Neural cell (in vitro differentiated cells): Measurements from ENCODE around the gene GRM2. TPM values are rescaled to one million over a fixed set of nuclear protein-coding genes. Genes with fewer than 3 reads are reported as not detected.

Experiments
- H2AFZ ChIP-seq: fragments of 200-600, 300-800 bp; sonication (generic), shearing (Covaris generic); 2 replicates; pipeline ENCODE4 v1.6.0; 2014; ENCODE audit warnings: low read depth, mild to moderate bottlenecking, antibody characterized with exemption, low read length, moderate library complexity
- H3F3A ChIP-seq: fragments of 200-600 bp; shearing (Covaris generic); 2 replicates; pipeline ENCODE4 v1.6.1; 2016; ENCODE audit warnings: mild to moderate bottlenecking, moderate library complexity, mixed read lengths, antibody characterized with exemption, low read length; ENCODE audit not compliant: insufficient read depth, poor library complexity, severe bottlenecking
- H3K27ac ChIP-seq: fragments of 200-600, 300-800 bp; sonication (generic), shearing (Covaris generic); 2 replicates; pipeline ENCODE4 v1.5.1; 2014; ENCODE audit warnings: mild to moderate bottlenecking, low read length, moderate library complexity
- H3K27me3 ChIP-seq: fragments of 300-800, 200-600 bp; sonication (generic), shearing (Covaris generic); 2 replicates; pipeline ENCODE4 v1.6.0; 2014; ENCODE audit warnings: mild to moderate bottlenecking, low read depth, low read length, moderate library complexity; ENCODE audit not compliant: insufficient read depth
- H3K36me3 ChIP-seq: fragments of 300-800, 200-600 bp; sonication (generic), shearing (Covaris generic); 2 replicates; pipeline ENCODE4 v1.5.1; 2014; ENCODE audit warnings: mild to moderate bottlenecking, antibody characterized with exemption, low read length, moderate library complexity; ENCODE audit not compliant: insufficient read depth
- H3K4me2 ChIP-seq: fragments of 300-800, 200-600 bp; sonication (generic), shearing (Covaris generic); 2 replicates; pipeline ENCODE4 v1.6.0; 2014; ENCODE audit warnings: mild to moderate bottlenecking, low read length
- H3K4me3 ChIP-seq: fragments of 300-800, 200-600 bp; sonication (generic), shearing (Covaris generic); 2 replicates; pipeline ENCODE4 v1.5.1; 2014; ENCODE audit warnings: mild to moderate bottlenecking, low read length, moderate library complexity
- H3K79me2 ChIP-seq: fragments of 200-600 bp; shearing (Covaris generic); replicated peaks from 2 replicates; pipeline ENCODE4 v1.6.0; 2014; ENCODE audit warnings: mild to moderate bottlenecking, low read length, moderate library complexity; ENCODE audit not compliant: insufficient read depth
- H3K9ac ChIP-seq: fragments of 300-800, 200-600 bp; sonication (generic), shearing (Covaris generic); 2 replicates; pipeline ENCODE4 v1.6.1; 2016; ENCODE audit warnings: mild to moderate bottlenecking, low read length, mixed read lengths
- H3K9me2 ChIP-seq: fragments of 200-600 bp; shearing (Covaris generic); 2 replicates; pipeline ENCODE4 v1.6.1; 2016; ENCODE audit warnings: mild to moderate bottlenecking, low read length, mixed read lengths; ENCODE audit not compliant: insufficient read depth
- H3K9me3 ChIP-seq: fragments of 200-600, 300-800 bp; sonication (generic), shearing (Covaris generic); 2 replicates; pipeline ENCODE4 v1.6.1; 2016; ENCODE audit warnings: mild to moderate bottlenecking, mixed run types, low read length, moderate library complexity, mixed read lengths
- H4K20me1 ChIP-seq: fragments of 200-600 bp; shearing (Covaris generic); 2 replicates; pipeline ENCODE4 v1.6.1; 2016; ENCODE audit warnings: mild to moderate bottlenecking, mixed run types; ENCODE audit not compliant: insufficient read depth
- EP300 ChIP-seq: fragments of 450-650 bp; conservative IDR thresholded peaks from 2 replicates; pipeline ENCODE4 v1.6.1; 2014; ENCODE audit warnings: antibody characterized with exemption, mild to moderate bottlenecking, moderate library complexity; ENCODE audit not compliant: poor library complexity, severe bottlenecking
- EZH2 ChIP-seq: fragments of 200-600, 300-800 bp; shearing (Covaris generic), sonication (generic); IDR thresholded peaks from 2 replicates; pipeline ENCODE4 v1.6.1; 2014; ENCODE audit warnings: antibody characterized with exemption, low read length, borderline replicate concordance, mild to moderate bottlenecking; ENCODE audit not compliant: insufficient read depth, poor library complexity, severe bottlenecking
- MXI1 ChIP-seq: fragments of 450-650 bp; conservative IDR thresholded peaks from 2 replicates; pipeline ENCODE4 v1.6.1; 2014; ENCODE audit warnings: antibody characterized with exemption, mild to moderate bottlenecking; ENCODE audit not compliant: poor library complexity, severe bottlenecking
- POLR2AphosphoS5 ChIP-seq: IDR thresholded peaks from 2 replicates; pipeline ENCODE4 v1.6.1; 2012
- RAD21 ChIP-seq: fragments of 450-650 bp; conservative IDR thresholded peaks from 2 replicates; pipeline ENCODE4 v1.6.1; 2014; ENCODE audit warnings: antibody characterized with exemption, mild to moderate bottlenecking, moderate library complexity
- SMC3 ChIP-seq: fragments of 450-650 bp; conservative IDR thresholded peaks from 2 replicates; pipeline ENCODE4 v1.6.1; 2014; ENCODE audit warnings: antibody characterized with exemption, mild to moderate bottlenecking, moderate library complexity; ENCODE audit not compliant: poor library complexity
- TAF1 ChIP-seq: IDR thresholded peaks from 2 replicates; pipeline ENCODE4 v1.6.1; 2012; ENCODE audit warnings: low read depth
- polyA plus RNA-seq: library from polyadenylated mRNA; depleted of rRNA; stranded (reverse); fragments of >200 nt; gene quantifications from 2 replicates; pipeline ENCODE4 v1.2.3, GENCODE V29; 2014
- TF ChIP-seq, protein P1 (sequence below): IDR thresholded peaks from 2 replicates; pipeline ENCODE4 v1.6.1; 2012; ENCODE audit warnings: borderline replicate concordance
- TF ChIP-seq, protein P2 (sequence below): fragments of 450-650 bp; IDR thresholded peaks from 2 replicates; pipeline ENCODE4 v1.5.1; 2014; ENCODE audit warnings: antibody characterized with exemption, mild to moderate bottlenecking, moderate library complexity; ENCODE audit not compliant: poor library complexity, severe bottlenecking

Gene GRM2
- polyA plus RNA-seq, 1 donor from 2014 or later: 9.1 TPM

DNA sequence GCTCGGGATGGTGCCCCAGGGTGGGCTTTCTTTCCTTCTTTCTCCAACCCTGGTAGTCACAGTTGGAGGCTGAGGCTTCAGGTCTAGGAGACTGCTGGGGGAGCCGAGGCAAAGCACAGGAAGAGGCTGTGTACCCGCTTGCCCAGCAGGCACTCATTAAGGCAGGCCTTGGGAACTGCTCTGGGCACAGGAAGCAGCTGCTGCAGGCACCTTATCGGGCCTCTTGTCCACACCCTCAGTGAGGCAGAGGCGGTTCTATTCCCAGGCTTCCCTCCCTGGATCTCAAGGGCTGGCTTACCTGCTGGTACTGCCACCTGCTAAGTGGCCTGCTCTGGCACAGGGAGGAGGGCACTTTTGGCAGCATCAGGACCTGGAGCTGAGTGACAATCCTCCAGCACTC is 15.8 kb upstream of the GRM2 start:
- Histone ChIP-seq H3K4me2 (no peak overlapping the region), H3K36me3 (no peaks in the 10 kb centered on the region), H3K9ac (no peak overlapping the region), H2AFZ (no peak overlapping the region), H3K9me3 (no peaks in the 10 kb centered on the region), H3K27me3 (no peaks in the 10 kb centered on the region), H3K9me2 (no peaks in the 10 kb centered on the region), H3F3A (no peaks in the 10 kb centered on the region), H4K20me1 (no peaks in the 10 kb centered on the region), H3K4me3 (no peak overlapping the region), H3K27ac (no peak overlapping the region), H3K79me2 (no peaks in the 10 kb centered on the region)
- TF ChIP-seq SMC3: no peak
- TF ChIP-seq MXI1: no peak
- TF ChIP-seq, protein P1, sequence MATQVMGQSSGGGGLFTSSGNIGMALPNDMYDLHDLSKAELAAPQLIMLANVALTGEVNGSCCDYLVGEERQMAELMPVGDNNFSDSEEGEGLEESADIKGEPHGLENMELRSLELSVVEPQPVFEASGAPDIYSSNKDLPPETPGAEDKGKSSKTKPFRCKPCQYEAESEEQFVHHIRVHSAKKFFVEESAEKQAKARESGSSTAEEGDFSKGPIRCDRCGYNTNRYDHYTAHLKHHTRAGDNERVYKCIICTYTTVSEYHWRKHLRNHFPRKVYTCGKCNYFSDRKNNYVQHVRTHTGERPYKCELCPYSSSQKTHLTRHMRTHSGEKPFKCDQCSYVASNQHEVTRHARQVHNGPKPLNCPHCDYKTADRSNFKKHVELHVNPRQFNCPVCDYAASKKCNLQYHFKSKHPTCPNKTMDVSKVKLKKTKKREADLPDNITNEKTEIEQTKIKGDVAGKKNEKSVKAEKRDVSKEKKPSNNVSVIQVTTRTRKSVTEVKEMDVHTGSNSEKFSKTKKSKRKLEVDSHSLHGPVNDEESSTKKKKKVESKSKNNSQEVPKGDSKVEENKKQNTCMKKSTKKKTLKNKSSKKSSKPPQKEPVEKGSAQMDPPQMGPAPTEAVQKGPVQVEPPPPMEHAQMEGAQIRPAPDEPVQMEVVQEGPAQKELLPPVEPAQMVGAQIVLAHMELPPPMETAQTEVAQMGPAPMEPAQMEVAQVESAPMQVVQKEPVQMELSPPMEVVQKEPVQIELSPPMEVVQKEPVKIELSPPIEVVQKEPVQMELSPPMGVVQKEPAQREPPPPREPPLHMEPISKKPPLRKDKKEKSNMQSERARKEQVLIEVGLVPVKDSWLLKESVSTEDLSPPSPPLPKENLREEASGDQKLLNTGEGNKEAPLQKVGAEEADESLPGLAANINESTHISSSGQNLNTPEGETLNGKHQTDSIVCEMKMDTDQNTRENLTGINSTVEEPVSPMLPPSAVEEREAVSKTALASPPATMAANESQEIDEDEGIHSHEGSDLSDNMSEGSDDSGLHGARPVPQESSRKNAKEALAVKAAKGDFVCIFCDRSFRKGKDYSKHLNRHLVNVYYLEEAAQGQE: no peak
- no peak for TF ChIP-seq EZH2
- no peak for TF ChIP-seq EP300
- no peak for TF ChIP-seq TAF1
- TF ChIP-seq, protein P2, sequence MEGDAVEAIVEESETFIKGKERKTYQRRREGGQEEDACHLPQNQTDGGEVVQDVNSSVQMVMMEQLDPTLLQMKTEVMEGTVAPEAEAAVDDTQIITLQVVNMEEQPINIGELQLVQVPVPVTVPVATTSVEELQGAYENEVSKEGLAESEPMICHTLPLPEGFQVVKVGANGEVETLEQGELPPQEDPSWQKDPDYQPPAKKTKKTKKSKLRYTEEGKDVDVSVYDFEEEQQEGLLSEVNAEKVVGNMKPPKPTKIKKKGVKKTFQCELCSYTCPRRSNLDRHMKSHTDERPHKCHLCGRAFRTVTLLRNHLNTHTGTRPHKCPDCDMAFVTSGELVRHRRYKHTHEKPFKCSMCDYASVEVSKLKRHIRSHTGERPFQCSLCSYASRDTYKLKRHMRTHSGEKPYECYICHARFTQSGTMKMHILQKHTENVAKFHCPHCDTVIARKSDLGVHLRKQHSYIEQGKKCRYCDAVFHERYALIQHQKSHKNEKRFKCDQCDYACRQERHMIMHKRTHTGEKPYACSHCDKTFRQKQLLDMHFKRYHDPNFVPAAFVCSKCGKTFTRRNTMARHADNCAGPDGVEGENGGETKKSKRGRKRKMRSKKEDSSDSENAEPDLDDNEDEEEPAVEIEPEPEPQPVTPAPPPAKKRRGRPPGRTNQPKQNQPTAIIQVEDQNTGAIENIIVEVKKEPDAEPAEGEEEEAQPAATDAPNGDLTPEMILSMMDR: no peak
- TF ChIP-seq RAD21: no peak
- no peak for TF ChIP-seq POLR2AphosphoS5

DNA sequence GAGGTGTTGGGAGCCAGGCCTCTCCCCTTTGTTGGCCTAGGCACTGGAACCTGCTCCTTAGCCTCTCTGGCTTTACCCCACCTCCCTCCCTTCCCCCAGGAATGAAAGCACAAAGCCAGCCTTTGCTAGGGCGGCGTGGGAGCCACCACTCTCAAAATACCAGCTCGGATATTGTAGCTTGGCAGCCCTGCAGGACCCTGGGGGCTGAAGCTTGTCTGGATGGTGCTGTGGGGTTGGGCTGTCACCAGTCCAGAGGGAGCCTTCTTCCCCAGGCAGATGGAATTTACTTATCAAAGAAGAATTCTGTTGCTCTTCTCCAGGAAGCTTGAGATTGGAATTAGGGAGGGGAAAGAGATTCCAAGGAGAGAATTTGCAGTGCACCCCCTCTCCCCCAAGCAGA is 14.9 kb upstream of the GRM2 start:
- no peaks in the 10 kb centered on the region for H3K79me2 ChIP-seq
- no peaks in the 10 kb centered on the region for H3K9me3 ChIP-seq
- H3K9ac ChIP-seq: no peak overlapping the region
- no peaks in the 10 kb centered on the region for H3K36me3 ChIP-seq
- no peaks in the 10 kb centered on the region for H3F3A ChIP-seq
- no peak for TF ChIP-seq SMC3
- H3K27me3 ChIP-seq: no peaks in the 10 kb centered on the region
- H3K4me2 ChIP-seq: no peak overlapping the region
- no peak overlapping the region for H3K4me3 ChIP-seq
- no peaks in the 10 kb centered on the region for H3K9me2 ChIP-seq
- H4K20me1 ChIP-seq: no peaks in the 10 kb centered on the region
- no peak overlapping the region for H3K27ac ChIP-seq
- H2AFZ ChIP-seq: no peak overlapping the region

DNA sequence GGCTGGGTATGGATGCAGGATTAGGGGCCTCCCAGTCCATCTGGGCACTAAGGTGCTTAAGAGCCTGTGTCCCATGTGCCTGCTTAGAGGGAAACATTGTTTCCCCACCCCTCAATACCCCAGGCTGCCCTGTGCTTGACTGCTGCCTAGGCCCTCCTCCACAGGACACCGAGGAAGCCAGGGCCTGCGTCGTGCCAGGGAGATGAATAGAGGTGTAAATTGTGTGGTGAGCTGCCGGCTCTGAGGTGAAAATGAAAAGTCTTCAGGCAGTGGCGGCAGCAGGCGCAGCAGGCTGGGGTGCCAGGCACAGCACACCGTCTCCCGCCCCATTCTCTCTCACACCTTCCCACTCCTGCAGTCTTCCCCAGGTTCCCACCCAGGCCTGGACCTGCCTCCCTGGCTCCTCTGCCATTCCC is 13.9 kb upstream of the GRM2 start:
- H3K36me3 ChIP-seq: no peaks in the 10 kb centered on the region
- no peak for TF ChIP-seq SMC3
- TF ChIP-seq EZH2: no peak
- no peak for TF ChIP-seq RAD21
- TF ChIP-seq MXI1: no peak
- no peak for TF ChIP-seq TAF1
- no peak for TF ChIP-seq POLR2AphosphoS5
- TF ChIP-seq EP300: no peak
- TF ChIP-seq, protein P2: no peak
- TF ChIP-seq, protein P1: no peak
- no peaks in the 10 kb centered on the region for H3K27me3 ChIP-seq
- no peak overlapping the region for H3K9ac ChIP-seq
- no peak overlapping the region for H2AFZ ChIP-seq
- no peaks in the 10 kb centered on the region for H3K9me3 ChIP-seq
- no peak overlapping the region for H3K27ac ChIP-seq
- no peak overlapping the region for H3K4me3 ChIP-seq
- H3F3A ChIP-seq: no peaks in the 10 kb centered on the region
- no peaks in the 10 kb centered on the region for H3K9me2 ChIP-seq
- H3K79me2 ChIP-seq: no peaks in the 10 kb centered on the region
- H4K20me1 ChIP-seq: no peaks in the 10 kb centered on the region
- H3K4me2 ChIP-seq: no peak overlapping the region
